ENCODE data around the gene TRIM4. TPM values are rescaled to one million over a fixed set of nuclear protein-coding genes. Genes with fewer than 3 reads are reported as not detected.
"Not testable (repeated sequence)": the region's sequence is repeated elsewhere in the genome, so short reads cannot be mapped to it uniquely, and the experiment has no call there.

Gene TRIM4
- total and polyA plus RNA-seq, 12 donors, result 17.2 to 57.0 (median 37.4) TPM

GRCh38 chr7:99893280-99893679 lies 26.1 kb downstream of the TRIM4 start:
- H3K9me3 ChIP-seq (replicated peaks in 1 of 3), result no peaks in the 10 kb centered on the region
- H3K4me1 ChIP-seq (replicated peaks in 1 of 2), result peaks cover 0 to 6% of the 10 kb centered on the region in 2 donors
- H3K27me3 ChIP-seq, result no peaks in the 10 kb centered on the region
- H3K4me3 ChIP-seq, result no peak overlapping the region
- H3K36me3 ChIP-seq (replicated peaks in 1 of 2), result peaks cover 0 to 13% of the 10 kb centered on the region in 2 donors
- intact Hi-C loops (cut with DNase I), result no loop called here
- TF ChIP-seq CTCF (IDR thresholded peaks at IDR 0.05) (no peak), POLR2A (IDR thresholded peaks at IDR 0.05) (no peak)
- no peak overlapping the region for H3K27ac ChIP-seq
- DNase-seq, result no peak
- WGBS, 4 donors, result 70 to 76% (median 74%) methylated on average over 5 of the region's 5 CpGs

GRCh38 chr7:99890348-99890747 lies 29.0 kb downstream of the TRIM4 start:
- 95 to 100% (median 98%) methylated on average over 2 of the region's 2 CpGs for WGBS, 4 donors
- intact Hi-C loops (cut with DNase I); H3K27ac ChIP-seq: not testable (repeated sequence)

GRCh38 chr7:99888366-99888765 lies 31.0 kb downstream of the TRIM4 start:
- H3K4me3 ChIP-seq; intact Hi-C loops (cut with DNase I); DNase-seq; H3K4me1 ChIP-seq (replicated peaks in 1 of 2); H3K27ac ChIP-seq; H3K9me3 ChIP-seq (replicated peaks in 1 of 3); H3K27me3 ChIP-seq: not testable (repeated sequence)
- peaks cover 0 to 13% of the 10 kb centered on the region in 2 donors for H3K36me3 ChIP-seq (replicated peaks in 1 of 2)
- 85 to 95% (median 88%) methylated on average over 4 to 26 of the region's 29 CpGs for WGBS, 4 donors

More at GRCh38 chr7:99890348-99890747, 29.0 kb downstream of the TRIM4 start:
- DNase-seq; H3K4me1 ChIP-seq (replicated peaks in 1 of 2); H3K9me3 ChIP-seq (replicated peaks in 1 of 3); H3K4me3 ChIP-seq; H3K27me3 ChIP-seq: not testable (repeated sequence)
- H3K36me3 ChIP-seq (replicated peaks in 1 of 2), result peaks cover 0 to 13% of the 10 kb centered on the region in 2 donors

- H3K27me3 ChIP-seq, result no peaks in the 10 kb centered on the region
- TF ChIP-seq CTCF (IDR thresholded peaks at IDR 0.05) (no peak), POLR2A (IDR thresholded peaks at IDR 0.05) (no peak)
- no peak overlapping the region for H3K4me3 ChIP-seq
- H3K9me3 ChIP-seq (replicated peaks in 1 of 3), result no peaks in the 10 kb centered on the region
- intact Hi-C loops (cut with DNase I), result no loop called here
- no peak for DNase-seq
- H3K36me3 ChIP-seq (replicated peaks in 1 of 2), result no peaks in the 10 kb centered on the region
- H3K4me1 ChIP-seq (replicated peaks in 1 of 2), result no peaks in the 10 kb centered on the region
- WGBS, 4 donors, result 80 to 94% (median 86%) methylated on average over 4 of the region's 4 CpGs
- no peak overlapping the region for H3K27ac ChIP-seq
These were observed 38.0 kb downstream of the TRIM4 start for GRCh38 chr7:99881370-99881769.

- 85 to 92% (median 89%) methylated on average over 3 of the region's 3 CpGs for WGBS, 4 donors
- DNase-seq, result no peak
- TF ChIP-seq POLR2A (IDR thresholded peaks at IDR 0.05), result no peak
- TF ChIP-seq CTCF (IDR thresholded peaks at IDR 0.05), result no peak
- Histone ChIP-seq H3K27me3 (no peaks in the 10 kb centered on the region), H3K27ac (no peak within 1 kb of the TSS), H3K36me3 (replicated peaks in 1 of 2) (no peaks in the 10 kb centered on the region), H3K4me1 (replicated peaks in 1 of 2) (no peaks in the 10 kb centered on the region), H3K9me3 (replicated peaks in 1 of 3) (no peaks in the 10 kb centered on the region), H3K4me3 (no peak within 1 kb of the TSS)
- intact Hi-C loops (cut with DNase I), result no loop called here
These were observed 42.4 kb downstream of the TRIM4 start, which contains the start of gene OR2AE1 for GRCh38 chr7:99876933-99877332. TSS of gene OR2AE1 (minus strand) at chr7:99877033. CDS start at chr7:99877033, 0 bp downstream.

Measured in adrenal gland (tissue), 12 donors.